GM18526 (cell line): ENCODE data around the gene IL17RD.

Experiments used
- POLR2A ChIP-seq: IDR thresholded peaks from 3 replicates; pipeline ENCODE4 v1.6.1; 2011; ENCODE audit not compliant: insufficient read length; ENCODE audit errors: extremely low read depth

The IL17RD gene

DNA sequence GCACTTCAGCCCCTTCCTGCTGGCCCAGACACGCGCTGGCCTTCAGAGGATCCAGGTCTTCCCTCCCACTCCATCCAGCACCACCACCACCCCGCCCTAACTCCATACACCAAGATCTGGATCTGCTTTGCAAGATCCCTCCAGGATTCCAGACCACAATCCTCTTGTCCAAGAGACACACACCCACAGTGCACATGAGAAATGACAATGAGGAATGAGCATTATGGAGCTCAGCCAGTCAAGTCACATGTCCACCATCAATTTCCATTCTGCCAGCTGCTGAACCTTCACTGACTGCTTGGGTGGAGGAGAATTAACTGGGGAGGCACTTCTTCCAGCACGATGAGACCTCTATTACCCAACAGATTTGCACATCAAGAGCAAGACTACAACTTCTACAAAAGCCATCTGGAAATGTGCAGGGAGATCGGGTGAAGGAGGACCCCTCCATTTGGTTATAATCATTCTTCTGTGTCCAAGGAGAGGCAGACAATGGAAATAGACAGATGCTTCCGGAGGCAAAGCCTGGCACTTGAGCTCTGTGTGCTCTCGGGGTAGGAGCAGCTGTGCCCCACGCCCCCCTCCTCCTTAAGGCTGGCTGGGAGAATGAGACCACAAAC lies 117.0 kb downstream of the IL17RD start:
- no peak for TF ChIP-seq POLR2A

DNA sequence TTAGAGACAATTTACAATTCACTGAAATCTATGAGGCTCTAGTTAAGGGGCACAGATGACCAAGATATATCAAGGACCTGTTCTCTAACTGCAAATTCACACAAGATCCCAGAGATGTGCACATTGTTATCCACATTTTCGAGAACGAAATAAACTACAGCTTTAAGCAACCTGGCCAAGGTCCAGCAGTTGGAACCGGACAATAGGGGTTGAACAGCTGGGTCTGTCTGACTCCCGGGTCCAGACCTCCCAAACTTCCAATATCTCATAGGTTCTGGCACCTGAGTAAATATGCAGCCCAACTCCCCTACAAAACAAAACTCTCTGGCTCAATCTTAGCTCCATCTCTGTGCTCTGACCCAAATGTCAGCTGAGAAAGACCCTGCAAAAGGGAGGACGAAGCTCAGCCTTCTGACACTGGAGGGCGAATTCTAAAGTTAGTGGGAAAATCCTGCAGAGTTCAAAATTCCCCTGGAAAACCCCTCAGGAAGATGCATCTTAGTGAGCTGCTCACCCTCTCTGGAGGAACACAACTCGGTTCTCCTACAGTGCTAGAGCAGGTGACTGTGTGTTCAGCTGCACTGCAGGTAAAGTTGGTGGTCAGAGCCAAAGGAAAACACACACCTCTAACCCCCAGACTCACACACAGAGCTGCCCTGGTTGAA lies 118.9 kb downstream of the IL17RD start:
- TF ChIP-seq POLR2A: no peak

DNA sequence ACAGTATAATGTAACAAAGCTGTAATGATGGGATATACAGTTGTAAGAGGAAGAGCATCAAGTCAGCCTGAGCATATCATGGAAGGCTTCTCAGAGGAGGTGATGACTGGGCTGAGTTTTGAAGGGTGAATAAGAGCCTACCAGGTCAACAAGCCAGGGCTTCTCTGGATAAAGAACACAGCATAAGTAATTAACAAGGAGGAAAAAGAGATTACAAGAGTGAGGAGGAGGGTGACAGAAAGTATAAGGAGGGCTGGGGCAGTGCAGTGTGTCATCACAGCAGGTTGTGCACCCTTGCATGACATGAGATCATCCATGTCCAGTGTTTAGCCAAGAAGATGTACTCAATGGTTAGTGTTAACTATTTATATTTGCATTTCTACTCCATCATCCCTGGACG lies 121.6 kb downstream of the IL17RD start:
- no peak for TF ChIP-seq POLR2A

DNA sequence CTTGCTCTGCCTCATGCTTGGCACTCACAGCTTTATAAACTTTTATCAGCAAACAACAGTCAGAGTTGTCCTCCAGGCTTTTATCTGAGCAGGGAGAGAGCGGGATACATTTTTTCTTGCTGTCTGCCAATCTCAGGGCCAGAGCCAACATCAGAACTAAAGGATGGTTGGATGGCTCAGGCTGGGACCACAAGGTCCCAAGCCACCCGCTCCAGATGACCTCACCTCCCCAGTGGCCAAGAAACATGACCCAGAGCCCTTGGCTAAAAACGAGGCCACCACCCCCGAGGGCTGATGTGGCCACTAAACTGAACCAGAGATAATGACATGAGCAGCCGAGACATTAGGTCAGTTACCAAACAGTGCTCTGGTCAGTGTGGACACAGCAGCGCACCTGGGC lies 123.5 kb downstream of the IL17RD start:
- TF ChIP-seq POLR2A: no peak
